ENCODE measurements around the gene BCL10. TPM values are rescaled to one million over a fixed set of nuclear protein-coding genes. Genes with fewer than 3 reads are reported as not detected.

Gene BCL10
- total and polyA plus RNA-seq, 2 of the 8 experiments (the other 6 are each of a cell fraction or from before 2014, with no cell fraction given): 7.4 to 29.6 TPM

- no peak for TF ChIP-seq CHD7 (IDR thresholded peaks at IDR 0.05; ENCODE audit: insufficient replicate concordance, low read length)
- no peak for TF ChIP-seq TEAD4 (IDR thresholded peaks at IDR 0.05; ENCODE audit: low read depth, low read length)
- TF ChIP-seq TBP (IDR thresholded peaks at IDR 0.05; ENCODE audit: low read depth, low read length): no peak
- TF ChIP-seq BACH1 (IDR thresholded peaks at IDR 0.05; ENCODE audit: low read length): no peak
- TF ChIP-seq KDM4A (IDR thresholded peaks at IDR 0.05; ENCODE audit: low read depth, low read length, severe bottlenecking): no peak
- TF ChIP-seq JUN (IDR thresholded peaks at IDR 0.05; ENCODE audit: low read depth, low read length): no peak
- TF ChIP-seq USF2 (IDR thresholded peaks at IDR 0.05; ENCODE audit: low read length): no peak
- no peak for TF ChIP-seq GABPA (IDR thresholded peaks at IDR 0.05; ENCODE audit: borderline replicate concordance, insufficient read depth, low read length)
- TF ChIP-seq SP2 (IDR thresholded peaks at IDR 0.05; ENCODE audit: low read length): no peak
Measured at GRCh38 chr1:85321237-85321964, 45.0 kb upstream of the BCL10 start (continued).

All from H1 (cell line).